Heart left ventricle (tissue), 16 donors: ENCODE data around the gene OR5H6. TPM values are rescaled to one million over a fixed set of nuclear protein-coding genes. Genes with fewer than 3 reads are reported as not detected.
"Not testable (repeated sequence)": the region's sequence is repeated elsewhere in the genome, so short reads cannot be mapped to it uniquely, and the experiment has no call there.

Experiments used
- ATAC-seq, 4 donors: fragments of 200-7000 bp; cut with Tn5 transposase; one replicate each; pipeline ENCODE4 v1.9.1; 2020 to 2022; ENCODE audit warnings: moderate library complexity in 4 of 4, mild to moderate bottlenecking in 3 of 4, moderate number of reproducible peaks in 1 of 4
- DNase-seq, 5 donors: peaks; one replicate each; pipeline ENCODE4 v3.0.0-alpha.2; 2020
- H3K27ac ChIP-seq, 12 donors: fragments of 200-600 bp; sonication (generic) in 4 of 12; one replicate each; pipeline versions ENCODE4 v1.5.0 to v1.8.0; 2016 to 2022; ENCODE audit warnings: mild to moderate bottlenecking in 2 of 12
- H3K27me3 ChIP-seq, 9 donors: fragments of 200-600 bp; sonication (generic) in 2 of 9; one replicate each; pipeline versions ENCODE4 v1.5.1 to v1.8.0; 2016 to 2022; ENCODE audit warnings: mild to moderate bottlenecking in 3 of 9
- H3K36me3 ChIP-seq, 9 donors: fragments of 200-600 bp; sonication (generic) in 2 of 9; one replicate each; pipeline versions ENCODE4 v1.5.0 to v1.8.0; 2018 to 2022; ENCODE audit warnings: mild to moderate bottlenecking in 2 of 9
- H3K4me1 ChIP-seq, 12 donors: fragments of 200-600 bp; sonication (generic) in 4 of 12; one replicate each; pipeline versions ENCODE4 v1.5.0 to v1.8.0; 2016 to 2022; ENCODE audit warnings: mild to moderate bottlenecking in 3 of 12
- H3K4me3 ChIP-seq, 12 donors: fragments of 200-600 bp; sonication (generic) in 4 of 12; one replicate each; pipeline versions ENCODE4 v1.5.0 to v1.8.0; 2017 to 2022; ENCODE audit warnings: mild to moderate bottlenecking in 9 of 12, moderate library complexity in 4 of 12
- H3K9me3 ChIP-seq, 12 donors: fragments of 200-600 bp; sonication (generic) in 4 of 12; one replicate each; pipeline versions ENCODE4 v1.5.0 to v1.8.0; 2016 to 2022; ENCODE audit warnings: mild to moderate bottlenecking in 1 of 12
- CTCF ChIP-seq, 12 donors: fragments of 200-600 bp; sonication (generic) in 4 of 12; IDR thresholded peaks; one replicate each; pipeline versions ENCODE4 v1.5.0 to v1.8.0; 2018 to 2022; ENCODE audit warnings: antibody characterized with exemption in 12 of 12, mild to moderate bottlenecking in 5 of 12
- POLR2A ChIP-seq, 2 donors: fragments of 450-650 bp; IDR thresholded peaks; one replicate each; pipeline ENCODE4 v1.6.1; 2017; ENCODE audit warnings: antibody characterized with exemption in 2 of 2, mild to moderate bottlenecking in 2 of 2, moderate library complexity in 2 of 2
- WGBS, 4 donors: extraction: QIAGEN DNeasy Blood & Tissue Kit in 2 of 4; methylation state at CpG; one replicate each; pipeline versions ENCODE4 v1.1.5 to v1.1.7; 2013 to 2018; 5-methylcytosine and 5-hydroxymethylcytosine counted together
- intact Hi-C, 10 donors: fragments of 100-400 bp; cut with DNase I; formaldehyde crosslinking; loops; one replicate each; pipeline versions ENCODE4 v1.11.1 to v1.14.2; 2022
- polyA plus RNA-seq, 2 donors: library from polyadenylated mRNA; stranded (reverse); fragments of 200-250 nt; gene quantifications; one replicate each; pipeline ENCODE4 v1.2.3, GENCODE V29; 2013
- total RNA-seq, 9 donors: library from RNA; depleted of rRNA in 2 of 9; stranded (reverse); fragments of >200 nt in 2 of 9; fragmentation: NEBNext Ultra II Directional in 3 of 9; extraction: Animal tissue kit (Norgen Biotek cat#: 25700) in 3 of 9; gene quantifications; one replicate each; pipeline versions ENCODE4 v1.1.0 to v1.2.4, GENCODE V29; 2016 to 2023
- donor health status: ischemic (EF 13 %, LVEDD 7.1; RV severe dilation, severe dysfunction).
- donor health status: healthy with polysubstance abuse.
- donor health status: DM: no; HTN: yes; CAD: no.
- donor health status: DM: no; HTN: no; CAD: no.
- donor health status: ischemic (EF 25% LVEDD 6.9; RV normal size, moderate dysfunction).
- donor health status: ischemic (EF 25% LVEDD 5.7; RV mildly dilated, moderate dysfunction).
- donor health status: healthy.
- donor health status: DM: yes; HTN: yes; CAD: no.
- donor health status: ischemic (EF 35%, LVEDD 5.7; RV mildly dilated, moderate dysfunction).
- donor health status: nonischemic (EF 11% LVEDD 7.7; RV severe dilation, severe dysfunction).
- donor health status: DM: yes; HTN: yes; CAD: no.
- donor health status: PGD.
- donor health status: ischemic (EF 29% LVEDD 5.4; RV normal size, mild dysfunction).
- donor health status: nonischemic (EF 23%, LVEDD 6.1; RV moderate dilation, normal function).

OR5H6 gene
- total and polyA plus RNA-seq, 11 donors, result not detected

DNA sequence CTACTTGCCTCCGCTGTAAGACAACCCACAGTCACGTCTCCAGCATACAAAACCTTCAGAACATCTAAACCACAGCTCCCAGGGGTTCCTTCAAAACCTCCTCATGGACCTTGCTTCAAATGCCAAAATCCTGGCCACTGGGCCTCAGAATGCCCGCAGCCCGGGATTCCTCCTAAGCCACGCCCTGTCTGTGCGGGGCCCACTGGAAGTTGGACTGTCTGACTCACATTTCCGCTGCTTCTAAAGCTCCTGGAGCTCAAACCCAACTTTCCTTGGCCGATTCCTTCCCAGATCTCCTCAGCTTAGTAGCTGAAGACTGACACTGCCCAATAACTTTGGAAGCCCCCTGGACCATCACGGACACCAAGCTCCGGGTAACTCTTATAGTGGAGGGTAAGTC is 17.9 kb upstream of the OR5H6 start:
- TF ChIP-seq CTCF (IDR thresholded peaks at IDR 0.05) (no peak), POLR2A (IDR thresholded peaks at IDR 0.05) (no peak)
- Histone ChIP-seq H3K27me3 (no peaks in the 10 kb centered on the region), H3K4me3 (no peak overlapping the region), H3K9me3 (peaks cover 0 to 6% (median 0%) of the 10 kb centered on the region in 12 donors), H3K27ac (no peak overlapping the region), H3K4me1 (no peaks in the 10 kb centered on the region), H3K36me3 (no peaks in the 10 kb centered on the region)
- ATAC-seq (no peak), DNase-seq (no peak)
- intact Hi-C loops, result no loop called here
- whole genome bisulfite sequencing, 4 donors, result 81 to 91% (median 89%) methylated on average over 10 of the region's 10 CpGs

DNA sequence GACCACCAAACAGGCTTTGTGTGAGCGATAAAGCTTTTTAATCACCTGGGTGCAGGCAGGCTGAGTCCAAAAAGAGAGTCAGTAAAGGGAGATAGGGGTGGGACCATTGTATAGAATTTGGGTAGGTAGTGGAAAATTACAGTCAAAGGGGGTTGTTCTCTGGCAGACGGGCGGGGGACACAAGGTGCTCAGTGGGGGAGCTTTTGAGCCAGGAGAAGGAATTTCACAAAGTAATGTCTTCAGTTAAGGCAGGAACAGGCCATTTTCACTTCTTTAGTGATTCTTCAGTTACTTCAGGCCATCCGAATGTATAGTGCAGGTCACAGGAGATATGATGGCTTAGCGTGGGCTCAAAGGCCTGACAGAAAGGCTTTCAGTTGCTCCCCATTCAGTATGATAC is 8.0 kb upstream of the OR5H6 start:
- DNase-seq, H3K27ac ChIP-seq, H3K4me3 ChIP-seq, H3K27me3 ChIP-seq, H3K4me1 ChIP-seq, ATAC-seq, intact Hi-C loops, H3K36me3 ChIP-seq: not testable (repeated sequence)
- 56 to 71% (median 61%) methylated on average over 5 of the region's 5 CpGs for WGBS, 4 donors
- peaks cover 0 to 21% (median 0%) of the 10 kb centered on the region in 12 donors for H3K9me3 ChIP-seq

GRCh38 chr3:98259707-98260106 is 4.3 kb upstream of the OR5H6 start:
- intact Hi-C loops, result no loop called here
- no peaks in the 10 kb centered on the region for H3K4me1 ChIP-seq
- 50 to 100% (median 67%) methylated on average over 2 of the region's 2 CpGs for WGBS, 4 donors
- no peak overlapping the region for H3K27ac ChIP-seq
- H3K27me3 ChIP-seq, result no peaks in the 10 kb centered on the region
- ATAC-seq (no peak), DNase-seq (no peak)
- H3K4me3 ChIP-seq, result no peak overlapping the region
- no peaks in the 10 kb centered on the region for H3K36me3 ChIP-seq
- peaks cover 0 to 11% (median 0%) of the 10 kb centered on the region in 12 donors for H3K9me3 ChIP-seq
- TF ChIP-seq CTCF (IDR thresholded peaks at IDR 0.05), result no peak
- TF ChIP-seq POLR2A (IDR thresholded peaks at IDR 0.05), result no peak

- ATAC-seq (no peak), DNase-seq (no peak)
- Histone ChIP-seq H3K27me3 (no peaks in the 10 kb centered on the region), H3K36me3 (no peaks in the 10 kb centered on the region), H3K4me1 (no peaks in the 10 kb centered on the region), H3K27ac (no peak overlapping the region), H3K4me3 (no peak overlapping the region), H3K9me3 (peaks cover 0 to 6% (median 0%) of the 10 kb centered on the region in 12 donors)
- TF ChIP-seq POLR2A (IDR thresholded peaks at IDR 0.05) (no peak), CTCF (IDR thresholded peaks at IDR 0.05) (no peak)
- 58 to 64% (median 61%) methylated on average over 2 of the region's 2 CpGs for WGBS, 4 donors
- intact Hi-C loops, result no loop called here
Observed at GRCh38 chr3:98262046-98262445, 2.0 kb upstream of the OR5H6 start.

GRCh38 chr3:98269846-98270245 is 5.8 kb downstream of the OR5H6 start:
- no peak for TF ChIP-seq POLR2A (IDR thresholded peaks at IDR 0.05)
- TF ChIP-seq CTCF (IDR thresholded peaks at IDR 0.05), result no peak
- H3K27me3 ChIP-seq, result no peaks in the 10 kb centered on the region
- H3K9me3 ChIP-seq, result peaks cover 0 to 27% (median 13%) of the 10 kb centered on the region in 12 donors
- no peak for DNase-seq
- H3K27ac ChIP-seq, result no peak overlapping the region
- H3K4me1 ChIP-seq, result no peaks in the 10 kb centered on the region
- intact Hi-C loops, result no loop called here
- no peaks in the 10 kb centered on the region for H3K36me3 ChIP-seq
- no peak for ATAC-seq
- H3K4me3 ChIP-seq, result no peak overlapping the region
- WGBS, 4 donors, result 74 to 89% (median 81%) methylated on average over 3 of the region's 3 CpGs
